Caco-2 (cell line): ENCODE results near the gene AKAP9. TPM values are rescaled to one million over a fixed set of nuclear protein-coding genes. Genes with fewer than 3 reads are reported as not detected.

ENCODE experiments used
- BruUV-seq: library from RNA; stranded (reverse); fragments of 400-500 nt; replicated peaks from 2 replicates; lab custom pipeline; 2021; lab: Mats Ljungman, UMichigan
- CTCF ChIA-PET: fragments of 300-600 bp; sonication (Branson Sonifier 250); formaldehyde crosslinking; loops from one replicate; lab custom pipeline; 2022; ENCODE audit warnings: antibody characterized with exemption; lab: Charles Lee
- POLR2A ChIA-PET: fragments of 300-600 bp; sonication (Branson Sonifier 250); formaldehyde crosslinking; loops from one replicate; lab custom pipeline; 2022; ENCODE audit warnings: antibody characterized with exemption; lab: Charles Lee
- DNase-seq, 2 experiments: peaks; one replicate each; pipeline versions ENCODE4 v3.0.0 to v3.0.0-alpha.2; 2020 to 2022
- H3K27me3 ChIP-seq: replicated peaks from 2 replicates; pipeline ENCODE4 v1.6.0; 2011; ENCODE audit warnings: low read length; ENCODE audit not compliant: control insufficient read depth, insufficient read depth
- H3K36me3 ChIP-seq: 2 replicates; pipeline ENCODE4 v1.5.1; 2011; ENCODE audit warnings: low read length; ENCODE audit not compliant: control insufficient read depth, insufficient read depth
- H3K4me1 ChIP-seq: fragments of 250-450 bp; sonication (Bioruptor Pico); 2 replicates; pipeline ENCODE4 v1.5.1; 2020; ENCODE audit warnings: mild to moderate bottlenecking
- H3K4me3 ChIP-seq: 2 replicates; pipeline ENCODE4 v1.5.1; 2011; ENCODE audit warnings: low read depth, mild to moderate bottlenecking, control low read depth, low read length
- H3K9me3 ChIP-seq: fragments of 250-450 bp; sonication (Bioruptor Pico); 2 replicates; pipeline ENCODE4 v1.5.1; 2020; ENCODE audit warnings: mild to moderate bottlenecking, moderate library complexity
- H3K27ac Mint-ChIP-seq: one replicate; pipeline ENCODE4 v1.8.0; 2022; ENCODE audit warnings: mixed read lengths; ENCODE audit not compliant: unreplicated experiment
- H3K27me3 Mint-ChIP-seq: one replicate; pipeline ENCODE4 v1.8.0; 2022; ENCODE audit warnings: mixed read lengths; ENCODE audit not compliant: insufficient read depth, unreplicated experiment
- H3K36me3 Mint-ChIP-seq: one replicate; pipeline ENCODE4 v1.8.0; 2022; ENCODE audit warnings: mild to moderate bottlenecking, mixed read lengths; ENCODE audit not compliant: insufficient read depth, unreplicated experiment
- H3K4me1 Mint-ChIP-seq: one replicate; pipeline ENCODE4 v1.8.0; 2022; ENCODE audit warnings: low read depth, mixed read lengths; ENCODE audit not compliant: unreplicated experiment
- H3K4me3 Mint-ChIP-seq: one replicate; pipeline ENCODE4 v1.8.0; 2022; ENCODE audit warnings: mild to moderate bottlenecking, moderate library complexity, mixed read lengths; ENCODE audit not compliant: unreplicated experiment
- H3K9me3 Mint-ChIP-seq: one replicate; pipeline ENCODE4 v1.8.0; 2022; ENCODE audit warnings: mixed read lengths; ENCODE audit not compliant: unreplicated experiment
- intact Hi-C: fragments of 100-400 bp; cut with micrococcal nuclease; formaldehyde crosslinking; loops from one replicate; pipeline ENCODE4 v1.10.0; 2022; ENCODE audit not compliant: unreplicated experiment
- total RNA-seq: library from RNA; stranded (reverse); gene quantifications from 2 replicates; pipeline ENCODE4 v1.2.3, GENCODE V29; 2022
- TF ChIP-seq, protein P1 (sequence below), 2 experiments: fragments of 200-600 bp in 1 of 2; IDR thresholded peaks; 1 replicate in 1 of 2; 2 replicates in 1 of 2; pipeline versions ENCODE4 v1.5.1 to v1.8.0; 2011 to 2022; ENCODE audit warnings: antibody characterized with exemption in 1 of 2, control low read depth in 1 of 2, inconsistent platforms in 1 of 2, low read depth in 1 of 2, low read length in 1 of 2, mild to moderate bottlenecking in 1 of 2, moderate library complexity in 1 of 2; ENCODE audit not compliant: insufficient read depth in 1 of 2, severe bottlenecking in 1 of 2, unreplicated experiment in 1 of 2

Gene AKAP9
- total RNA-seq, 1 experiment from 2014 or later: 79.4 TPM

DNA sequence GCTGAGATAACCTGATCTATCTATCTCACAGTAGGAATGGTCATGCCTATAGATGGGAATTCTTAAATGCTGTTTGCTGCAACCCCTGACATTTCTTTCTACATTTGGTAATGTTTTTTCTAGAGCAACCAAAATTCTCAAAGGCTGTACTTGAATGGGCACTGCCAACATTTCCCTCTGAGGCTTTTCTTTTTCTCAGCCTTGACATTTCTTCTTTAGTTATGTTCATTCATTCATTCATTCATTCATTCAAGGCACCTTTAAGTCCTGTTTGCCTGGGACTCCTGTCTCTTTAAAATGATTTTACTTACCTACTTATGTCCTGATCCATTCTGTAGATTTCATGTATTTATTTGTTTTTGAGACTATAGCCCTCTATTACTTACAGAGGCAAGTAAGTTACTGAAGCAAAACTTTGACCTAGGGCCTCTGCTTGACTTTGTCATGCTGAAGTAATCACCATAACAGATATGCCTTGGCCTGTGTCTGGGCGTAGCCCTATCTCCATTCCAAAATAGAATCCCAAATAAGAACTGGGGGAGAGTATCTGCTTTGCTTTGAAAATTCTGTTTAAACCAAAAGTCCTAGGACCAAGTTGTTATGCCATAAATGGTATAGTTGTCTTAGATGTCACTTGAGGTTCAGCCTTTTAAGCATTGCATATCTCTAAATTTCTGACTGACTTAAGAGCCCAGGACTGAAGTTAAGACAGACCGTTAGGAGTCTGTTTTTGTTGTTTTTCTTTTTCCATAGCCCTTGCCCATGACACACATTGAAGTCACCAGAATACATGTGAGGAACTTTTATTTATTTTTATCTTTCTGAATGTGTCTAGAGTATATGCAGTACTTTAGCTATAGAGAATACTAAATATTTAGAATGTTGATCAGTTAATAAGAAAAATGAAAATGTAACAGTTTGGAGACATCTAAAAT, 59.2 kb downstream of the AKAP9 start:
- Mint-ChIP-seq H3K27me3 (no peaks in the 10 kb centered on the region), H3K9me3 (peaks cover 21% of the 10 kb centered on the region), H3K27ac (no peak overlapping the region), H3K36me3 (peaks cover 54% of the 10 kb centered on the region), H3K4me3 (no peak overlapping the region), H3K4me1 (no peaks in the 10 kb centered on the region)
- ChIA-PET CTCF (no interaction called here), POLR2A (no interaction called here)
- H3K36me3 ChIP-seq: peaks cover 1% of the 10 kb centered on the region; the same call in 1 of the 2 replicates
- no TSS peak for BruUV-seq
- H3K4me3 ChIP-seq: no peak overlapping the region
- no peaks in the 10 kb centered on the region for H3K4me1 ChIP-seq
- intact Hi-C loops: no loop called here
- TF ChIP-seq, protein P1, sequence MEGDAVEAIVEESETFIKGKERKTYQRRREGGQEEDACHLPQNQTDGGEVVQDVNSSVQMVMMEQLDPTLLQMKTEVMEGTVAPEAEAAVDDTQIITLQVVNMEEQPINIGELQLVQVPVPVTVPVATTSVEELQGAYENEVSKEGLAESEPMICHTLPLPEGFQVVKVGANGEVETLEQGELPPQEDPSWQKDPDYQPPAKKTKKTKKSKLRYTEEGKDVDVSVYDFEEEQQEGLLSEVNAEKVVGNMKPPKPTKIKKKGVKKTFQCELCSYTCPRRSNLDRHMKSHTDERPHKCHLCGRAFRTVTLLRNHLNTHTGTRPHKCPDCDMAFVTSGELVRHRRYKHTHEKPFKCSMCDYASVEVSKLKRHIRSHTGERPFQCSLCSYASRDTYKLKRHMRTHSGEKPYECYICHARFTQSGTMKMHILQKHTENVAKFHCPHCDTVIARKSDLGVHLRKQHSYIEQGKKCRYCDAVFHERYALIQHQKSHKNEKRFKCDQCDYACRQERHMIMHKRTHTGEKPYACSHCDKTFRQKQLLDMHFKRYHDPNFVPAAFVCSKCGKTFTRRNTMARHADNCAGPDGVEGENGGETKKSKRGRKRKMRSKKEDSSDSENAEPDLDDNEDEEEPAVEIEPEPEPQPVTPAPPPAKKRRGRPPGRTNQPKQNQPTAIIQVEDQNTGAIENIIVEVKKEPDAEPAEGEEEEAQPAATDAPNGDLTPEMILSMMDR (IDR thresholded peaks at IDR 0.05; ENCODE audit: insufficient read depth in 1 of 2, low read depth in 1 of 2, low read length in 1 of 2, severe bottlenecking in 1 of 2, unreplicated experiment in 1 of 2): no peak
- H3K9me3 ChIP-seq: peaks cover 3% of the 10 kb centered on the region
- no peak for DNase-seq
- no peaks in the 10 kb centered on the region for H3K27me3 ChIP-seq

DNA sequence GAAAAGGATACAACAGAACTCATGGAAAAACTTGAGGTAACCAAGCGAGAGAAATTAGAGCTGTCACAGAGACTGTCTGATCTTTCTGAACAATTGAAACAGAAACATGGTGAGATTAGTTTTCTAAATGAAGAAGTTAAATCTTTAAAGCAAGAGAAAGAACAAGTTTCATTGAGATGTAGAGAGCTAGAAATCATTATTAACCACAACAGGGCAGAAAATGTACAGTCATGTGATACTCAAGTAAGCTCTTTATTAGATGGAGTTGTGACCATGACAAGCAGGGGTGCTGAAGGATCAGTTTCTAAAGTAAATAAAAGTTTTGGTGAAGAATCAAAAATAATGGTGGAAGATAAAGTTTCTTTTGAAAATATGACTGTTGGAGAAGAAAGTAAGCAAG, 62.1 kb downstream of the AKAP9 start:
- H3K27ac Mint-ChIP-seq: no peak overlapping the region
- no peak for DNase-seq
- H3K4me1 ChIP-seq: no peaks in the 10 kb centered on the region
- no peaks in the 10 kb centered on the region for H3K27me3 Mint-ChIP-seq
- H3K4me1 Mint-ChIP-seq: no peaks in the 10 kb centered on the region
- no peak overlapping the region for H3K4me3 ChIP-seq
- peaks cover 1% of the 10 kb centered on the region; the same call in 1 of the 2 replicates for H3K36me3 ChIP-seq
- POLR2A ChIA-PET: no interaction called here
- BruUV-seq: no TSS peak
- H3K9me3 Mint-ChIP-seq: peaks cover 38% of the 10 kb centered on the region
- intact Hi-C loops: no loop called here
- H3K27me3 ChIP-seq: no peaks in the 10 kb centered on the region
- CTCF ChIA-PET: no interaction called here
- H3K9me3 ChIP-seq: peaks cover 8% of the 10 kb centered on the region
- peaks cover 69% of the 10 kb centered on the region for H3K36me3 Mint-ChIP-seq
- no peak overlapping the region for H3K4me3 Mint-ChIP-seq
- TF ChIP-seq, protein P1 (IDR thresholded peaks at IDR 0.05; ENCODE audit: insufficient read depth in 1 of 2, low read depth in 1 of 2, low read length in 1 of 2, severe bottlenecking in 1 of 2, unreplicated experiment in 1 of 2): no peak

DNA sequence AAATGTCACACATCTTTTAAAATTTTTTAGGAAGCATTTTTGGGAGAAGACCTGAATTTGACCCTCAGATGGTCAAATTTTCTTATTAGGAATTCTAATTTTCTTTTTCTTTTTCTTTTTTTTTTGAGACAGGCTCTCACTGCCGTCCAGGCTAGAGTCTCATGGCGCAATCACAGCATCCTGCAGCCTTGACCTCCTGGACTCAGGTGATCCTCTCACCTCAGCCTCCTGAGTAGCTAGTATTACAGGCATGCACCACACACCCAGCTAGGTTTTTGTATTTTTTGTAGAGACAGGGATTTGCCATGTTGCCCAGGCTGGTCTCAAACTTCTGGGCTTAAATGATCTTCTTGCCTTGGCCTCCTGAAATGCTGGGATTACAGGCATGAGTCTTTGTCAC, 65.4 kb downstream of the AKAP9 start:
- Histone ChIP-seq H3K9me3 (peaks cover 27% of the 10 kb centered on the region), H3K4me1 (peaks cover 8% of the 10 kb centered on the region; the same call in 1 of the 2 replicates), H3K27me3 (no peaks in the 10 kb centered on the region), H3K4me3 (no peak overlapping the region), H3K36me3 (peaks cover 3% of the 10 kb centered on the region; the same call in 1 of the 2 replicates)
- no peaks in the 10 kb centered on the region for H3K4me1 Mint-ChIP-seq
- no TSS peak for BruUV-seq
- no peak overlapping the region for H3K27ac Mint-ChIP-seq
- intact Hi-C loops: no loop called here
- DNase-seq: no peak
- peaks cover 47% of the 10 kb centered on the region for H3K9me3 Mint-ChIP-seq
- POLR2A ChIA-PET: no interaction called here
- no peaks in the 10 kb centered on the region for H3K27me3 Mint-ChIP-seq
- no peak overlapping the region for H3K4me3 Mint-ChIP-seq
- CTCF ChIA-PET: no interaction called here
- TF ChIP-seq, protein P1 (IDR thresholded peaks at IDR 0.05; ENCODE audit: insufficient read depth in 1 of 2, low read depth in 1 of 2, low read length in 1 of 2, severe bottlenecking in 1 of 2, unreplicated experiment in 1 of 2): no peak
- peaks cover 83% of the 10 kb centered on the region for H3K36me3 Mint-ChIP-seq
